Loucy (cell line): ENCODE data around the gene ZCCHC10.

Experiments used
- H2AFZ ChIP-seq: fragments of 200-600 bp; sonication (generic); 2 replicates; pipeline ENCODE4 v1.6.0; 2016; ENCODE audit warnings: antibody characterized with exemption, mild to moderate bottlenecking, low read length, moderate library complexity
- H3F3A ChIP-seq: fragments of 200-600 bp; 2 replicates; pipeline ENCODE4 v1.6.0; 2016; ENCODE audit warnings: antibody characterized with exemption, low read depth, mild to moderate bottlenecking
- H3K27me3 ChIP-seq: fragments of 200-600 bp; sonication (generic); 2 replicates; pipeline ENCODE4 v1.6.1; 2014; ENCODE audit warnings: low read length, mild to moderate bottlenecking; ENCODE audit not compliant: insufficient read depth, poor library complexity, severe bottlenecking
- H3K36me3 ChIP-seq: fragments of 200-600 bp; sonication (generic); 2 replicates; pipeline ENCODE4 v1.6.1; 2016; ENCODE audit warnings: low read length; ENCODE audit not compliant: insufficient read depth
- H3K4me1 ChIP-seq: fragments of 200-600 bp; sonication (generic); 2 replicates; pipeline ENCODE4 v1.5.1; 2014; ENCODE audit warnings: low read length, mild to moderate bottlenecking; ENCODE audit not compliant: insufficient read depth, poor library complexity, severe bottlenecking
- H3K4me2 ChIP-seq: fragments of 200-600 bp; sonication (generic); 2 replicates; pipeline ENCODE4 v1.6.0; 2014; ENCODE audit warnings: antibody characterized with exemption, low read length, low read depth, mild to moderate bottlenecking; ENCODE audit not compliant: poor library complexity, severe bottlenecking
- H3K4me3 ChIP-seq: fragments of 200-600 bp; sonication (generic); 2 replicates; pipeline ENCODE4 v1.5.1; 2014; ENCODE audit warnings: low read length, mild to moderate bottlenecking, mixed read lengths; ENCODE audit not compliant: poor library complexity, severe bottlenecking
- H3K79me2 ChIP-seq: fragments of 200-600 bp; sonication (generic); 2 replicates; pipeline ENCODE4 v1.6.1; 2014; ENCODE audit warnings: low read length; ENCODE audit not compliant: insufficient read depth
- H3K9ac ChIP-seq: fragments of 200-600 bp; sonication (generic); 2 replicates; pipeline ENCODE4 v1.6.0; 2014; ENCODE audit warnings: mild to moderate bottlenecking, low read depth, low read length, moderate library complexity; ENCODE audit not compliant: poor library complexity, severe bottlenecking
- H3K9me2 ChIP-seq: fragments of 200-600 bp; sonication (generic); replicated peaks from 2 replicates; pipeline ENCODE4 v1.6.1; 2016; ENCODE audit warnings: low read depth, low read length, mixed read lengths
- H3K9me3 ChIP-seq: fragments of 200-600 bp; sonication (generic); 2 replicates; pipeline ENCODE4 v1.6.1; 2014; ENCODE audit warnings: mild to moderate bottlenecking, antibody characterized with exemption, low read length, low read depth; ENCODE audit not compliant: insufficient read depth
- H4K20me1 ChIP-seq: fragments of 200-600 bp; sonication (generic); 2 replicates; pipeline ENCODE4 v1.6.0; 2014; ENCODE audit warnings: antibody characterized with exemption, low read length, mild to moderate bottlenecking; ENCODE audit not compliant: insufficient read depth, poor library complexity, severe bottlenecking
- EZH2phosphoT487 ChIP-seq: fragments of 200-600 bp; IDR thresholded peaks from 2 replicates; pipeline ENCODE4 v1.6.1; 2018; ENCODE audit warnings: antibody characterized with exemption, mild to moderate bottlenecking, moderate library complexity, borderline replicate concordance
- TF ChIP-seq, protein P1 (sequence below): fragments of 200-600 bp; sonication (generic); conservative IDR thresholded peaks from 2 replicates; pipeline ENCODE4 v1.5.1; 2014; ENCODE audit warnings: mild to moderate bottlenecking, antibody characterized with exemption, low read length

ZCCHC10 gene

GRCh38 chr5:133066045-133066444, 39.7 kb upstream of the ZCCHC10 start:
- H3K9ac ChIP-seq, result no peak overlapping the region
- H3K9me3 ChIP-seq, result no peaks in the 10 kb centered on the region
- H3K4me2 ChIP-seq, result no peak overlapping the region
- no peaks in the 10 kb centered on the region for H3K27me3 ChIP-seq
- H3K4me1 ChIP-seq, result peaks cover 9% of the 10 kb centered on the region
- H3K79me2 ChIP-seq, result peaks cover 40% of the 10 kb centered on the region
- peaks cover 3% of the 10 kb centered on the region for H4K20me1 ChIP-seq
- H3K9me2 ChIP-seq, result no peaks in the 10 kb centered on the region
- H3K36me3 ChIP-seq, result peaks cover 29% of the 10 kb centered on the region; the same call in 1 of the 2 replicates
- TF ChIP-seq, protein P1, sequence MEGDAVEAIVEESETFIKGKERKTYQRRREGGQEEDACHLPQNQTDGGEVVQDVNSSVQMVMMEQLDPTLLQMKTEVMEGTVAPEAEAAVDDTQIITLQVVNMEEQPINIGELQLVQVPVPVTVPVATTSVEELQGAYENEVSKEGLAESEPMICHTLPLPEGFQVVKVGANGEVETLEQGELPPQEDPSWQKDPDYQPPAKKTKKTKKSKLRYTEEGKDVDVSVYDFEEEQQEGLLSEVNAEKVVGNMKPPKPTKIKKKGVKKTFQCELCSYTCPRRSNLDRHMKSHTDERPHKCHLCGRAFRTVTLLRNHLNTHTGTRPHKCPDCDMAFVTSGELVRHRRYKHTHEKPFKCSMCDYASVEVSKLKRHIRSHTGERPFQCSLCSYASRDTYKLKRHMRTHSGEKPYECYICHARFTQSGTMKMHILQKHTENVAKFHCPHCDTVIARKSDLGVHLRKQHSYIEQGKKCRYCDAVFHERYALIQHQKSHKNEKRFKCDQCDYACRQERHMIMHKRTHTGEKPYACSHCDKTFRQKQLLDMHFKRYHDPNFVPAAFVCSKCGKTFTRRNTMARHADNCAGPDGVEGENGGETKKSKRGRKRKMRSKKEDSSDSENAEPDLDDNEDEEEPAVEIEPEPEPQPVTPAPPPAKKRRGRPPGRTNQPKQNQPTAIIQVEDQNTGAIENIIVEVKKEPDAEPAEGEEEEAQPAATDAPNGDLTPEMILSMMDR, result no peak
- TF ChIP-seq EZH2phosphoT487, result no peak
- H2AFZ ChIP-seq, result no peak overlapping the region
- no peak overlapping the region for H3K4me3 ChIP-seq
- H3F3A ChIP-seq, result no peaks in the 10 kb centered on the region

GRCh38 chr5:133065471-133065870, 39.1 kb upstream of the ZCCHC10 start:
- no peak overlapping the region for H2AFZ ChIP-seq
- H3K9me3 ChIP-seq, result no peaks in the 10 kb centered on the region
- H3F3A ChIP-seq, result no peaks in the 10 kb centered on the region
- no peak overlapping the region for H3K4me2 ChIP-seq
- peaks cover 3% of the 10 kb centered on the region for H4K20me1 ChIP-seq
- peaks cover 9% of the 10 kb centered on the region for H3K4me1 ChIP-seq
- no peaks in the 10 kb centered on the region for H3K9me2 ChIP-seq
- TF ChIP-seq, protein P1, result no peak
- TF ChIP-seq EZH2phosphoT487, result no peak
- no peaks in the 10 kb centered on the region for H3K27me3 ChIP-seq
- no peak overlapping the region for H3K4me3 ChIP-seq
- H3K79me2 ChIP-seq, result peaks cover 43% of the 10 kb centered on the region
- H3K9ac ChIP-seq, result no peak overlapping the region
- peaks cover 29% of the 10 kb centered on the region; the same call in 1 of the 2 replicates for H3K36me3 ChIP-seq

GRCh38 chr5:133063965-133064364, 37.6 kb upstream of the ZCCHC10 start:
- Histone ChIP-seq H3K4me3 (no peak overlapping the region), H3K27me3 (no peaks in the 10 kb centered on the region), H3K4me2 (no peak overlapping the region), H3F3A (no peaks in the 10 kb centered on the region), H3K9me2 (no peaks in the 10 kb centered on the region), H3K4me1 (peaks cover 9% of the 10 kb centered on the region), H3K79me2 (peaks cover 54% of the 10 kb centered on the region), H3K9ac (no peak overlapping the region), H2AFZ (no peak overlapping the region), H3K36me3 (peaks cover 24% of the 10 kb centered on the region; the same call in 1 of the 2 replicates), H4K20me1 (peaks cover 3% of the 10 kb centered on the region), H3K9me3 (no peaks in the 10 kb centered on the region)
- TF ChIP-seq, protein P1, result no peak
- no peak for TF ChIP-seq EZH2phosphoT487
